DMS53 treated with DMSO at 0.1 percent for 48 hours (cell line): ENCODE results near the gene ANO6.
"Not testable (repeated sequence)": the region's sequence is repeated elsewhere in the genome, so short reads cannot be mapped to it uniquely, and the experiment has no call there.

Experiments used
- DNase-seq: peaks from one replicate; lab custom pipeline; 2025; ENCODE audit not compliant: unreplicated experiment; lab: John Stamatoyannopoulos, UW

Gene ANO6

DNA sequence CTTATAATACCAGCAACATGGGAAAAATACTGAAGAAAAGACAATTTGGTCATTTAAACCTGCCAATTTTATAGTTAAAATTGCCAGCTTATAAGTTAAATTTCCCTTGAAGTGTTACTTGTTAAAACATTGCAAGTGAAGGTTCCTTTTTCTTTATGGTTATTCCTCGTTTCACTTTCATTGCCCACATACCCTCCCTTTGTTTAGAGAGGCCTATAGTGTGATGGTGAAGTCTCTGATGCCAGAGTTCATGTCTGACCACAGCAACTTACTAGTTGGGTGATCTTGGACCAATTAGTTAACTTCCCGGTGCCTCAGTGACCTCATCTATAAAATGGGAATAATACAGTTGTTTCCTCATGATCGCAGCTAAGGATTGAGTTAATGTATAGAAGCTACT is 173.5 kb downstream of the ANO6 start:
- DNase-seq, result no peak

DNA sequence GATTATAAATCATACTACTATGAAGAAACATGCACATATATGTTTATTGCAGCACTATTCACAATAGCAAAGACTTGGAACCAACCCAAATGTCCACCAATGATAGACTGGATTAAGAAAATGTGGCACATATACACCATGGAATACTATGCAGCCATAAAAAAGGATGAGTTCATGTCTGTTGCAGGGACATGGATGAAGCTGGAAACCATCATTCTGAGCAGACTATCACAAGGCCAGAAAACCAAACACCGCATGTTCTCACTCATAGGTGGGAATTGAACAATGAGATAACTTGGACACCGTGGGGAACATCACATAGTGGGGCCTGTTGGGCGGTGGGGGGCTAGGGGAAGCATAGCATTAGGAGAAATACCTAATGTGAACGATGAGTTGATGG is 181.6 kb downstream of the ANO6 start:
- not testable (repeated sequence) for DNase-seq

DNA sequence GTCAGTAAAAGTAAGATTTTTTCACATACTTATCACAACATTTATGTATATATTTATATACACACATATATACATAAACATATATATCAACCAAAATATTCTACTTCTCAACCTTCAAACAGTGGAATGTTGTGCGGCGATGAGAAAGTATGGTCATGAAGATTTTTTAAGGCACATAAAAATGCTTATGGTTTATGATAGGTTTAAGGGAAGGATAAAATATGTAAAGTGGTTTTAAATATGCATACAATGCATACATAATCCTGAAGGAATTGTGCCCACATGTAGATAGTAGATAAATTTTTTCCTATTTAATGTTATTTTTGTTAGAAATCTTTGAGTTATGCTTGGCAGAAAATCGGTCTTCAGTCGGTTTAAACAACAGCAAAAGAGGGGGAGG is 182.7 kb downstream of the ANO6 start:
- no peak for DNase-seq

DNA sequence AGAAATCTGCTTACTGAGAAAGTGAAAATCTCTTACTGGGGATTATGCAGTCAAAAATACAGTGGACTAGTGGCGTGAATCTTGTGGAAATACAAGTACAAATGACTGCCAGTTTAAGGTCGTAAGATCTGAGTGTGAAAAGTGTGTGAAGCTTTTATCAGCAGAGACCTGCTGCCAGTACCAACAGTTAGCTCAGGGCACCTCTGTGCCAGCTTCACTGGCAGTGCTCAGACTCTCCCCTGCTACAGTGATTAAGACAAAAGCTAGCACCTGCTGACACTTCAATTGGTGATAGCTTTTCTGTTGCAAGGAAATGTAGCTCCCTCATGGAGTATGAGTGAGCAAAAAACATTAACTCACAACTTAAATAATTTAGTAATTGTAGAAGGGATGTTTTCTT is 185.1 kb downstream of the ANO6 start:
- peak; percentile 20 for DNase-seq

DNA sequence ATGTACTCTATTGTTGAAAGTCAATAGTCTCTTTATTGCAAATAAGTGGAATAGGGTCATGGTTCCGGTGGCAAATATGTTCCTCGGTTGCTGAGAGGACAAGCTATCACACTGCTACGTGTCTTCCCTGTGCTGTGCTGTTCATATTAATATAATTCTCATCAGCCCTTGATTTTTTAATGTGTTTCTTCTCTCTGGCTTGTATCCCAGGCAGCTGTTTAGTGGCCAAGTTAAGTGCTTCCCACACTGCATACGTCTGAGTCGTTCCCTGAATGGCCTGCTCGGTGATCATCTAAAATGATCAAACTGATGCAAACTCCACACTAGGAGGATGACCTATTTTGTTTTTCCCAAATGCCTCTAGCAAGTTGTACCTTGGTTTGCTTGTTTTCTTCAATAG is 186.4 kb downstream of the ANO6 start:
- no peak for DNase-seq

DNA sequence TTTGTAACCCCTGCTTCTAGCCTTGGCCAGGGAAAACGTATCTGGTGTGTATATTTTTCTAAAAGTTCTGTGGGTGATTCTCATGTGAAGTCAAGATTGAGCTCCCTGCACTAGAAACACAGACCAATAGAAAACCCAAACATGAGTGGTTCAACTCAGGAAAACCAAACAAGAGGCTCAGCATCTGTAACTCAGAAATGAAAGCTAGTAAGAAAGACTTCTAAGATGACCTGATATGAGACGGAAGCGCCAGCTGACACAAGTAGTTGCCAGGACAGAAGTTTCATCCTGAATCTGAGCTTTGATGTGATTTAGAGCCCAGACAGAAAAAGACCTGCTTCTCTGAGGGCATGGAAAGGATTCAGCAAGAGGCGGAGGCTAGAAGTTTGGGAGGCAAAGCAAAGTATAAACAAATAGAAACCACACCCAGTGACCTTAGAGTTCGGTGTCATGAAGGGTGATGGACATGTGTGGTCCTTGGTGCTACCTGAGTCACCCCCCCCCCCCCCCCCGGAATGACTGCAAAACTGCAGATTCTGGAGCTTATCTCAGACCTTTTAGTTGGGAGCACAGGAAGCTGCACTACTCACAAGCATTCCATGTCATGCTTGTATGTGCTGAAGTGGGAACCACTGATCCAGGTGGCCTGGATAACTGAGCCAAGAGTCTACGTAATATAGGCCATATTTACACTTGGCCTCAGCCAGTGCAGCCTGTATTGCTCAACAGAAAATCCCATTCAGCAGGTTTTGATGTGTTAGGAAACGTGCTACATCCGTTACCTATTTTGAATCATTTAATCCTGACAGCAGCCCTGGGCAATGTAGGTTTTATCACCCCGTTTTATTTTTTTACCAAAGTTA is 191.3 kb downstream of the ANO6 start:
- no peak for DNase-seq

DNA sequence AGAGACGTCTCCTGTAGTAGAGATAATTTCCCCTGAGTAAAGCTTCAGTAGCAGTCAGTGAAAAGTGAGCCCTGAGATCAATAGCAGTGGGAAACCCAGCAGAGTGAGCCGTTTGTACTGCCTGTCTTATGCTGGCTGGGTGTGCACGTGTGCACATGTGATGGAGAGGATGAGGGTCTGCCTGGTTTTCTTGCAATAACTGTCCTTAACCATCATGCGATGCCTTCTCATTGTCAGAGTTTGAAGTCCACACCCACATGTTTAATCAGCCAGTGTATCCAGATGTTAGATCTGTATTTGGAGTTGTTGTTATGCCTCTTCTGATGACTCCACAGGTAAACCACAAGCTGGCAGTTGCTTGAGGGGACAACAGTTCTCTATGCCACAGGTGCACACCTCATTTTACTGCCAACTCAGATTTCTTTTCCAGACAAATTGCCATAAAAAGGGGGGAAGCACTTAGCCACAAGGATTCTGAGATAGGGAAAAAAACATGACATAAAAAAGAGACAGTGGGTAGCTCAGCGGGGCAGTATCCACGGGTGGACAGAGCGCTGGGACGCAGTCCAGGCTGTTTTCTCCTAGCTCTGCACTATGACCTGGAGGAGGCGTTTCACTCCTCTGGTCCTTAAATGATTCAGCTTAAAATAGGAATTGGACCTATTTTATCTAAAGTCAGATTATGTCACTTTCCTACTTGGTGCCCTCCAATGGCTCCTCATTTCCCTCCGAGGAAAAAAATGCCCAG is 192.3 kb downstream of the ANO6 start:
- DNase-seq, result no peak

DNA sequence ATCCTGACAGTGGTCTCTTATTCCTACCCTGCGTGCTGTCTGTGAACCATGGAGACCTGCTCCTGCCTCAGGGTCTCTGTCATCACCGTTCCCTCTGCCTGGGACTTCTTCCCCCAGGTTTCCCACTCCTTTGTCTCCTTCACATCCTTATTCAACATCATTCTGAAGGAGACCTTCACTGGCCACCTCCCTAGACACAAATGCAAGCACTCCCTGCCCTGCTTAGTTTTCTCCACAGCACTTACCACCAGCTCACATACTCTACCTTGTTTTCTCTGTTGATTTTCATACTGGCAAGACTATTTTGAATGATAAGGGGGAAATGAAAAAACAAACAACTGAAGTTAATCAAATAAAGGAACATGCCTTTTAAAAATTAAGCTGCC is 192.8 kb downstream of the ANO6 start:
- no peak for DNase-seq

DNA sequence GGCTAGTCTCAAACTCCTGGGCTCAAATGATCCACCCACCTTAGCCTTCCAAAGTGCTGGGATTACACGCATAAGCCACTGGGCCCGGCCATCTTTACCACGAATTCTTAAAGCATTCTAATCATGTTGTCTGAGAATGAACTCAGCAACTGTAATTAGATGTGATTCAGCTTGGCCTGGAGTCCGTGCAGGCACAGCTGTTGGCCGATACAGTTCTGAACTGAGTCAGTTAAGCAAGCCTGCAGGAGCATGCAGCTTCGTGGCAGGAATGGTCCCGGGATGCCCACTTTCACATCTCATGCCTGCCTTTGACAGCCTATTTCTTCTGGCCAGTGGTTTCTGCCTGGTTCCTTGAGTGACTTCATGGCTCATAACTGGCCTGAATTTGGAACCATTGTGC is 194.1 kb downstream of the ANO6 start:
- DNase-seq, result no peak

DNA sequence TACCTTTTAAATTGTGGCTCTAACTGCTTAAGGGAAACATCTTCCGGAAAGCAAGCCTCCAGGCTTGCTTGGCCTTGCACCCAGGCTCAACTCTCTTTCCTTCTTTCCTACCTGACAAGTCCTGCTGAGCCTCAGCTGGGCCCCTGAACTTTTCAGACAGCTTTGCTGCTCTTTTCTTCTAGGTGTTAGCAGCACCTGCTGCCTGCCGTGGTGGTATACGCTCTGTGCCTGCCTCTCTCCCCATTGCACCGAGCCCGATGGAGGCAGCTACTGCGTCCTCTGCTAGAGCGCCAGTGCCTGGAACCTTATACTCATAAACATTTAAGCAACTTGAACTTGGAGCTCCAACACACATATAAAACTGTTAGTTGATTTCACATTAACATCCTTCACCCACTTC is 195.7 kb downstream of the ANO6 start:
- no peak for DNase-seq

DNA sequence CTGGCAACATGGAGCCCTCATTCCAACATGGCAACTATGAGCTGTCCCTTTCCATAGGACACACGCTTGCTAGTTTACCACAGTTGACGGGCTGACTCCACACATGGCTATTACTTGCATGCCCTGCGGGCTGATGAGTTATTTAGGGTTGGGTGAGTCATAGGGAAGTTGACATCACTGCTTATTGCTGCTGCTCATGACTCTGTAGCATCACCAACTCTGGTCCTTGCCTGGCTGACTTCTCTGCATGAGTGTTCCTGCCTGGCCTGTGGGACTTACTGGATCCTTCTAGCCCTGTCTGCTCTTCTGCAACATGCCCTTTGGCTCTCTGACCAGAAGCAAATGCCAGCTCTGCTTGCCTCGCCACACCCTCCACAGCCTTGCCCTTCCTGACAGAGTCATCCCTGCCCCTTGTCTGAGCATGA is 199.5 kb downstream of the ANO6 start:
- peak; percentile 9 for DNase-seq

DNA sequence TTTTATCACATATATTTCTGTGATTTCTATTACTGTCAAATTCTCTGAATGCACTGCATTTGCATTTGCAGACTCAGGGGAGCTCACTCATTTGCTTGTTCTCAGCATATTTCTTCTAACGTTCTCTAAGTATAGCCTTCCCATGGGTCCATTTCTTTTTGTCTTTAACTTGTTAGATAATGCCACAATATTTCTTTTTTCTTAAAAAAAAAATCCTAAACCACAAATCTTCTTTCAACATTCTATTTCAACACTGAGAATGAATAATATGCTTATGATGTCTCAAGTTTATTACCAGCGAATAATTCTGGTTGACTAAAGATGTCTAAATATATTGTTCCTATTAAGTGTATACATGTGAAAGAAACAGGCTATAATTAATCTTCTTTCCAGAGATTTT is 200.2 kb downstream of the ANO6 start:
- no peak for DNase-seq

DNA sequence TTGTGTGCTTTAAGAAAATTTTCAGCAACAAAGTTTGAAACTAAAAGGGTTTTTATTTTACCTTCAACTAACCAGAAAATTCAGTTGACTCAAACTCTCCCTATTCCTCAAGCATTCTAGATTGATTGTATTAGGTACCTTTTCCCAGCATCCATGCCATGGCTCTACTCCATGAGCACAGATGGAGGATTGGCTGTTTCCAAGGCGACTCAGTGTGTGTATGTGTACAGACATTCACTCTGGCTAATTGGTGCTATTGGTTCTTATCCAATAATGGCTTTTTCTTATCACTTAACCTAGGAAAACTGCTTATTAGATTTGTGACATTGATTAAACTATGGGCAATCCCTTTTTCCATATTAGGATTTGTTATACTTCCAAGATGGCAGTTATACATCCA is 202.6 kb downstream of the ANO6 start:
- no peak for DNase-seq

DNA sequence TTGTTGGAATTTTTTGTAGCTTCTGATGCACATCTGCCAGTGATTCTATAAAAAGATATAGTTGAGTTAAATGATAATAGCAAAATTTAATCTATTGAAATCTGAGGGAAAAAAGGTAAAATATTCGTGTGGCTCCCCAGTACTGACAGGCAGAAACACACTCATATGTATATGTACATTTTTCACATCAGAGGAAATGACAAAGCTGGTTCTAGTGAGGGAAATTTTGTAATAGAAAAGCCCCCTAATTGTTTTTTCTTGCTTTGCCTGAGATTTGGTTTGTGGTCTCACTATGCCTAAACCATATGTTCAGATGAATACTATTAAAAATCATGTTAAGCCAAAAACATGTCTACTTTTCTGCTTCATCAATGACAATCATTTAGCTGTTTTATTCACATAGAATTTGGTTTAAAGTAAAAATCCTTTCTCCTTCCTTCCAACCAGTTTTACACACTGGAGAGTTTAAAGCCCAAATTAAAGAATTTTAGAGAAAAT is 203.5 kb downstream of the ANO6 start:
- no peak for DNase-seq

DNA sequence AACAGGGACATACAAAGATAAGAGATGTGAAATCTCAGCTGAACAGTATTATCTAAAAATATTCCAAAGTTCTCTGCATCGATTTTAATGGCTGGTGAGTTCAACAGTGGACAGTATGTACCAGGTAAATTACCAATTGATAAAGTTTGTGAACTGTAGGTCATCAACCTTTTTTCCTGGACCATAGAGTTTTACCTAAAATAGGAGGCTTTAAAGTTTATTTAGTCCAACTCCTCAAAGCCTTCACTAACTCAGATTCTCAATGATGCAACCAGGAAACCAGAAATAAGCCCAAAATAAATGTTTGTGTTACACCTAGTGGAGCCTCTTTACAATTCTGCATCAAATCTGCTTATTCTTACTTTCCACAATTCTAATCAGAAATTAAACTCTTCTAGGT is 205.8 kb downstream of the ANO6 start:
- DNase-seq, result no peak

DNA sequence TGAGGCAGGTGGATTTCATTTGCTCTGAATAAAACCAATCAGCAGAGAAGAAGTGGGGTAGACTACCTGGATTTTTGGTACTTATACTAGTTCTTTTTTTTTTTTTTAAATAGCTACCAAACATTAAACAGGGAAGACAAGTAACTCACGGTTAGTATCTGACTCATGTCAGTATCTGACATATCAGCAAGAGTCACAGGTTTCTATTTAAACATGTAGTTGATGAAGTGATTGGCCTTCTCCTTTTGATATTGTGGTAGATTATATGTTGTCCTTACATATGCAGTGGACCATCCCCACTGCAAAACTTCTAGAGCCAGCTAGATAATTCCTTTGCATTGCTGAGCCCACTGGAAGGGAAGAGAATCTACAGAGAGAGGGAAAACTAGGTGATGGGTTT is 208.0 kb downstream of the ANO6 start:
- DNase-seq, result no peak

DNA sequence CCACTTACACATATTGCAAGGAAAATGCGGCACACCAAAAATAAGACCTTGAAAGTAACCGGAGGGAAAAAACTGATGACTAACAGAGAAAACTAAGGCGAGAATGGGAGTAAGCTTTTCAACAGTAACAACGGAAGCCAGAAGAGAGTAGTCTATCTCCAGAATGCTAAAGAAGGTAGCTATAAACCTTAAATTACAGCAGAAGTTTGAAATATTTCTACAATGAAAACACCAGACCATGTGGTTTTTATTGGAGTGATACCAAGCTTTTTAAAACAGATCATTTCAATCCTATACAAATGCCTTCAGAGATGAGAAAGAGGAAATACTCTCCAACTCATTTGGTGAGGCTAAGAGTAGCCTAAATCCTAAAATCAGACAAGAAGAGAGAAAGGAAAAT is 209.5 kb downstream of the ANO6 start:
- DNase-seq, result no peak

DNA sequence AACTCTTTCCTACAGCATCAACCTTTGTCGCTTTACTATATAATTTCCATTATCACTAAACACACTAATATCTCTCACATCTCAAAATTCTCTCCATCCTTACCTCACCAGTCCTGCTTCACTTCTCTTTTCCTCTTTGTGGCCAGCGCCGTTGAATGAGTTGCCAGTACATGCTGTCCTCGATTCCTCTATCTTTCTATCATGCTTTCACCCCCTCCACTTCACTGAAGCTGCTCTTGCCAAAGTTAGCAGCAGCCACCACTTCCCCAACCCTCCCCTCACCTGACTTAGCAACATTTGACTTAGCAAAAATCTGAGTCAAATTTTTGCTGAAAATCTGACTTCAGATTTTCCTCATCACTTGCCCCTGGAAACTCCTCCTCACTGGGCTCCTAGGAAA is 210.4 kb downstream of the ANO6 start:
- no peak for DNase-seq

DNA sequence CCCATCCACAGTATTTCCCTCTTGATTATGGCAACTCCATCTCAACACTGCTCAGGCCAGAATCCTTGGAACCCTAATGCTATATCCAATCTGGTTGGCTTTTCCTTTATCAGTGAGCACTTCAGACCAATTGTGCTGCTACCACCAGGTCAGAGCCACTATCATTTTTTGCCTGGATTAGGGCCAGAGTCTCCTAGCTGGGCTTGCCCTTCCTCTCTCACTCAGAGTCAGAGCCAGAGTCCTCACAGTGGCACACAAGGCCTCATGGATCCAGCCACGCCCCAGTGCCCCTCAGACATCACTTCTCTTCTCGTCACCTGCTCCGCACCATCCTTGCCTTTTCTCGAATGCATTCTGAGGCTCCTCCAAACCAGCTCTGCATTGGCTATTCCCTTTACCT is 211.1 kb downstream of the ANO6 start:
- no peak for DNase-seq

DNA sequence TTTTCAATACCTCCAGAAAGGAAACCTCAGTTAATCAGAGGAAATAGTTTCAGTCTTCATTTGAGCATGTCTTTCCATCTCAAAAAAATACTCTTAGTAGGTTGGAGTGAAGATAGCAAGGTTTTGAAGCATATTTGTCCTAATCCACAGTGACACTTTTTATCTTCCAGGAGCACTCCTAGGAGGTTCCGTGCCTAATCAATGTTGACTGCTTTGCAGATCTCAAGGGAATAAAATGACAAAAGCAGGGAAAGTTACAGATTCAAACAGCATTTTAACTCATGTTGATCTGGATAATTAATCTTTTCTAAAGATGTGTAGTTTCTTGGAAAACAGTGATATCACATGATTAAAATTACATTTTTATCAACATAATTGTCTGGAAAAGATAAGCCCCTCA is 213.9 kb downstream of the ANO6 start:
- DNase-seq, result no peak

DNA sequence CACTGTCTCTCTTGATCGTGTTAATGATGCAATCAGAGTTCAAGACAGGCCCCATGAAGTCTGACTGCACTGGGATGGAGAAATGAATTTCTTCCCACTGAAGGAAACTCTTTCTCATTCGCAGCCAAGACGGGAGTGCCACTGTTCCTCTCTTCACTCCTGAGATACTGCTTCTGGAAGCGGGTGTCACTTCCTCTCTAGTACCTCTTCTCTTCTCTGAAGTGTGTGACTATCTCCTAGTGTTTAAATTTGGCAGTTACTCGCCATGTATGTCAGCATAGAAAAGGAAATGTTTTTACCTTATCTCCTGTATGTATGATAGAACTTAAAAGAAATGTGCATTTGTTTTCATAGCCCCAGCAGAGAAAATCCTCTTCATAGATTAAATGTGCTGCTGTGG is 215.2 kb downstream of the ANO6 start:
- DNase-seq, result no peak

DNA sequence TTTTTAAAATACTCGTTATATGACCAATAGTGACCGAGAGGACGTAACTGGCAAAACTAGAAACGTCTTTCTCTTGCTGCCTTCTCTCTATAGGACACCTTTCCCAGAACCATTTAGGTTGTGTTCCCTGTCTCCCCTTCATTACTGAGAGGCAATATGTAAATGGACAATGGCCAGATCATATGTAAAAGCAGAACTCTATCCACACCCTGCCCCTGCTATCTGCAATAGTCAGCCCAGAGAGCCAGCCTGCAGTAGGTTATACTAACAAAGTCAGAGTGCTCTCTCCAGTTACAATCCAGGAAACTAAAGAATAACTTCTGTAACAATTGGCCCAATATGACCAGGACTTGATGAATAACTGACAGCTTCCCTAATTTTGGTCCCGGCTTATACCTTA is 216.8 kb downstream of the ANO6 start:
- no peak for DNase-seq
